Heart left ventricle (tissue), 13 donors: ENCODE data around the gene CSE1L.

ENCODE experiments used
- CTCF ChIP-seq, 12 donors: fragments of 200-600 bp; sonication (generic) in 4 of 12; IDR thresholded peaks; one replicate each; pipeline versions ENCODE4 v1.5.0 to v1.8.0; 2018 to 2022; ENCODE audit warnings: antibody characterized with exemption in 12 of 12, mild to moderate bottlenecking in 5 of 12
- POLR2A ChIP-seq, 2 donors: fragments of 450-650 bp; IDR thresholded peaks; one replicate each; pipeline ENCODE4 v1.6.1; 2017; ENCODE audit warnings: antibody characterized with exemption in 2 of 2, mild to moderate bottlenecking in 2 of 2, moderate library complexity in 2 of 2
- donor health status: ischemic (EF 13 %, LVEDD 7.1; RV severe dilation, severe dysfunction).
- donor health status: DM: no; HTN: yes; CAD: no.
- donor health status: DM: no; HTN: no; CAD: no.
- donor health status: ischemic (EF 25% LVEDD 6.9; RV normal size, moderate dysfunction).
- donor health status: ischemic (EF 25% LVEDD 5.7; RV mildly dilated, moderate dysfunction).
- donor health status: ischemic (EF 35%, LVEDD 5.7; RV mildly dilated, moderate dysfunction).
- donor health status: nonischemic (EF 11% LVEDD 7.7; RV severe dilation, severe dysfunction).
- donor health status: DM: yes; HTN: yes; CAD: no.
- donor health status: PGD.
- donor health status: ischemic (EF 29% LVEDD 5.4; RV normal size, mild dysfunction).
- donor health status: nonischemic (EF 23%, LVEDD 6.1; RV moderate dilation, normal function).

- no peak for TF ChIP-seq POLR2A (IDR thresholded peaks at IDR 0.05)
- no peak for TF ChIP-seq CTCF (IDR thresholded peaks at IDR 0.05)
Measured at GRCh38 chr20:49074521-49074920, 28.4 kb downstream of the CSE1L start.
